Measurements from ENCODE around the gene MAGI1.

The MAGI1 gene

GRCh38 chr3:65975032-65975431 lies 63.7 kb downstream of the MAGI1 start:
- in situ Hi-C loops (cut with MboI; ENCODE audit: low sequenced_read_pairs), result no loop called here

GRCh38 chr3:65974509-65974908 lies 64.2 kb downstream of the MAGI1 start:
- in situ Hi-C loops (cut with MboI; ENCODE audit: low sequenced_read_pairs), result no loop called here

GRCh38 chr3:65972765-65973164 lies 66.0 kb downstream of the MAGI1 start:
- in situ Hi-C loops (cut with MboI; ENCODE audit: low sequenced_read_pairs), result no loop called here

- in situ Hi-C loops (cut with MboI; ENCODE audit: low sequenced_read_pairs), result no loop called here
Observed at GRCh38 chr3:65971293-65972252, 67.1 kb downstream of the MAGI1 start.

- in situ Hi-C loops (cut with MboI; ENCODE audit: low sequenced_read_pairs), result no loop called here
Observed at GRCh38 chr3:65968996-65969395, 69.7 kb downstream of the MAGI1 start.

GRCh38 chr3:65967451-65967850 lies 71.3 kb downstream of the MAGI1 start:
- in situ Hi-C loops (cut with MboI; ENCODE audit: low sequenced_read_pairs), result no loop called here

- in situ Hi-C loops (cut with MboI; ENCODE audit: low sequenced_read_pairs), result no loop called here
Observed at GRCh38 chr3:65964838-65965237, 73.9 kb downstream of the MAGI1 start.

GRCh38 chr3:65963787-65964677 lies 74.7 kb downstream of the MAGI1 start:
- in situ Hi-C loops (cut with MboI; ENCODE audit: low sequenced_read_pairs), result no loop called here

- in situ Hi-C loops (cut with MboI; ENCODE audit: low sequenced_read_pairs), result no loop called here
Observed at GRCh38 chr3:65961733-65962132, 77.0 kb downstream of the MAGI1 start.

- in situ Hi-C loops (cut with MboI; ENCODE audit: low sequenced_read_pairs), result no loop called here
Observed at GRCh38 chr3:65961128-65961527, 77.6 kb downstream of the MAGI1 start.

- in situ Hi-C loops (cut with MboI; ENCODE audit: low sequenced_read_pairs), result no loop called here
Observed at GRCh38 chr3:65960087-65960486, 78.6 kb downstream of the MAGI1 start.

GRCh38 chr3:65958216-65958615 lies 80.5 kb downstream of the MAGI1 start:
- in situ Hi-C loops (cut with MboI; ENCODE audit: low sequenced_read_pairs), result no loop called here

GRCh38 chr3:65955792-65956477 lies 82.8 kb downstream of the MAGI1 start:
- in situ Hi-C loops (cut with MboI; ENCODE audit: low sequenced_read_pairs), result no loop called here

- in situ Hi-C loops (cut with MboI; ENCODE audit: low sequenced_read_pairs), result no loop called here
Observed at GRCh38 chr3:65953881-65954733, 84.6 kb downstream of the MAGI1 start.

- in situ Hi-C loops (cut with MboI; ENCODE audit: low sequenced_read_pairs), result no loop called here
Observed at GRCh38 chr3:65953301-65953812, 85.4 kb downstream of the MAGI1 start.

GRCh38 chr3:65952842-65953241 lies 85.9 kb downstream of the MAGI1 start:
- in situ Hi-C loops (cut with MboI; ENCODE audit: low sequenced_read_pairs), result no loop called here

GRCh38 chr3:65951836-65952505 lies 86.7 kb downstream of the MAGI1 start:
- in situ Hi-C loops (cut with MboI; ENCODE audit: low sequenced_read_pairs), result no loop called here

GRCh38 chr3:65950340-65951326 lies 88.1 kb downstream of the MAGI1 start:
- in situ Hi-C loops (cut with MboI; ENCODE audit: low sequenced_read_pairs), result no loop called here

Measured in HL-60/S4 treated with phorbol 12-myristate 13-acetate at 8.2 ng/mL for 4 days and 3 days (cell line).